BJ (cell line): ENCODE measurements around the gene ASIC5. TPM values are rescaled to one million over a fixed set of nuclear protein-coding genes. Genes with fewer than 3 reads are reported as not detected.

Source experiments
- CTCF ChIA-PET: fragments of 350-600 bp; formaldehyde crosslinking; extraction: SDS; loops from one replicate; lab custom pipeline; 2021; ENCODE audit warnings: antibody characterized with exemption, inconsistent platforms; lab: Yijun Ruan, JAX
- POLR2A ChIA-PET: fragments of 300-600 bp; sonication (Branson Sonifier 250); formaldehyde crosslinking; extraction: SDS; loops from one replicate; lab custom pipeline; 2021; ENCODE audit warnings: antibody characterized with exemption; lab: Charles Lee
- DNase-seq: peaks from one replicate; pipeline ENCODE4 v3.0.0-alpha.2; 2011; ENCODE audit warnings: low read depth
- H3K27me3 ChIP-seq: 2 replicates; pipeline ENCODE4 v1.6.0; 2011; ENCODE audit warnings: low read length; ENCODE audit not compliant: control insufficient read depth, insufficient read depth
- H3K36me3 ChIP-seq: 2 replicates; pipeline ENCODE4 v1.5.1; 2011; ENCODE audit warnings: low read length; ENCODE audit not compliant: control insufficient read depth, insufficient read depth
- H3K4me3 ChIP-seq: 2 replicates; pipeline ENCODE4 v1.5.1; 2011; ENCODE audit warnings: low read depth, mild to moderate bottlenecking, control low read depth, low read length
- polyA plus RNA-seq: library from polyadenylated mRNA; depleted of rRNA; stranded (reverse); fragments of >200 nt; gene quantifications from 2 replicates; pipeline ENCODE4 v1.2.3, GENCODE V29; 2011
- TF ChIP-seq, protein P1 (sequence below): IDR thresholded peaks from 2 replicates; pipeline ENCODE4 v1.5.1; 2011; ENCODE audit warnings: low read depth, mild to moderate bottlenecking, control low read depth, inconsistent platforms, low read length, moderate library complexity; ENCODE audit not compliant: insufficient read depth

The ASIC5 gene
- polyA plus RNA-seq, 1 experiment = not detected

DNA sequence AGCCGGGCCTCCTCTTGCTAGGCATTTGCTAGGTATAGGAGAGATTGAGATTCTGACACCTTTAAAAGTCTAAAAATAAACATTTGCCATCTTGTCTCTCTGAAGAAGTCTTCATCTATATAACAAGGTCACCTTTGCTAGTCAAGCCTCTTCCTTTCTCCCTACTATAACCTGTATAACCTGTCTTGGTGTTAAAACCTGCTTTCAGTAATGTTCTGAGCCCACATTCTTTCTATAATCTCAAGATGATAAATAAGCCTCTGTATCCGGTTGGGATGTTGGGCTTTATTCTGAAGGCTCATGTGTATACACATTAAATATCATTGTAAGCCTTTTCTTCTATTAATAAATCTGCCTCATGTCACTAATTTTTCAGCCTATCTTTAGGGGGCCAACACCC, 10.2 kb downstream of the ASIC5 start:
- H3K36me3 ChIP-seq = no peaks in the 10 kb centered on the region
- no peak overlapping the region for H3K4me3 ChIP-seq
- CTCF ChIA-PET = no interaction called here
- no peaks in the 10 kb centered on the region for H3K27me3 ChIP-seq
- TF ChIP-seq, protein P1, sequence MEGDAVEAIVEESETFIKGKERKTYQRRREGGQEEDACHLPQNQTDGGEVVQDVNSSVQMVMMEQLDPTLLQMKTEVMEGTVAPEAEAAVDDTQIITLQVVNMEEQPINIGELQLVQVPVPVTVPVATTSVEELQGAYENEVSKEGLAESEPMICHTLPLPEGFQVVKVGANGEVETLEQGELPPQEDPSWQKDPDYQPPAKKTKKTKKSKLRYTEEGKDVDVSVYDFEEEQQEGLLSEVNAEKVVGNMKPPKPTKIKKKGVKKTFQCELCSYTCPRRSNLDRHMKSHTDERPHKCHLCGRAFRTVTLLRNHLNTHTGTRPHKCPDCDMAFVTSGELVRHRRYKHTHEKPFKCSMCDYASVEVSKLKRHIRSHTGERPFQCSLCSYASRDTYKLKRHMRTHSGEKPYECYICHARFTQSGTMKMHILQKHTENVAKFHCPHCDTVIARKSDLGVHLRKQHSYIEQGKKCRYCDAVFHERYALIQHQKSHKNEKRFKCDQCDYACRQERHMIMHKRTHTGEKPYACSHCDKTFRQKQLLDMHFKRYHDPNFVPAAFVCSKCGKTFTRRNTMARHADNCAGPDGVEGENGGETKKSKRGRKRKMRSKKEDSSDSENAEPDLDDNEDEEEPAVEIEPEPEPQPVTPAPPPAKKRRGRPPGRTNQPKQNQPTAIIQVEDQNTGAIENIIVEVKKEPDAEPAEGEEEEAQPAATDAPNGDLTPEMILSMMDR = no peak
- DNase-seq = no peak
- POLR2A ChIA-PET = no interaction called here

DNA sequence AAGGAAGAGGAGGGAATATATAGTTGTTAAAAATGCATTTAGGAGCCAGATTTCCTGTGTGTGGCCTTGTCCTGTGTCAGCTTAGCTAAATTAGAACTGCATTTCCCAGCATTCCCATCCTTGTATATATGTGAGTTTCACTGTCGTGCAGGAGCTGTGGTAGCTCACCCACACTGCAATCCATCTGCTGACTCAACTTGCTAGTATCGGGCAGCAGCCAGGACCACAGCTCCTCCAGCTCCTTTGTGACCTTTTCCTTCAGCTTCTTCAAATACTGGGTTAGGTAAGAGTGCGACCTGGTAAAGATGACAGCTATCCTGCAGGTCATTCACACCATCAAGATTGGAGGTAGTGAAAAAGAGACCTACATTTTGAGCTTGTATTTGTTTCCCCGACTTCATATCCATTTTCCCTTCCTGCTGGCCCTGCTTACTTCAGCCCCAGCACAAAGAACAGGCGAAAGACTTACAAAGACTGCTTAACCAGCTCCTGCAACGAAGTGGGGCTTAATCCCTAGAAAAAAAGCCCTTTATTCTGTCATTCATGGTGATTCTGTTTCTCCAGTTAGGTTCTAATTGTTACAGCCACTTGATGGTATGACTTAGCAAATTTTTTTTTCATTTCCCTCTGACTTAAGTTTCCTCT, 11.4 kb downstream of the ASIC5 start:
- TF ChIP-seq, protein P1 = no peak
- peak; percentile 4 for DNase-seq
- CTCF ChIA-PET = interaction anchor here (0.7 kb wide), 1 partner anchor 98 kb away, joined by 3 read pairs; no protein-coding TSS in a partner anchor
- Histone ChIP-seq H3K36me3 (no peaks in the 10 kb centered on the region), H3K27me3 (no peaks in the 10 kb centered on the region), H3K4me3 (no peak overlapping the region)
- POLR2A ChIA-PET = no interaction called here

DNA sequence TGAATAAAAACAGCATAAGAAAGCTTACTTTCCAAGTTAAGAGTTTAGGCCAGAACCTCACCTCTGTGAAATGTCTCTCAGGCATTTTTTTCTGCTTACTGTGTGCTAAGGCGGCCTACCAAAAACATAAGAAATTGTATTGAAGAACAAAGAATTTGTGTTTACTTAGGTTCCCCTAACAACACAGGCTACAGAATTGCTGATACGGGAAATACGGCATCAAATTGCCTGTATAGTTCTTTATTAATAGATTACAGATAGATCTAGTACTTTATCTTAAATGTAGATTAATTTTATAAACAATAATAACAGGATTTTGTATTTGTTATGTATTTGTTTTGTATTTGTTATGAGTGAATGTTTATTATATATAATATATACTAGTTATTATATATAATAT, 12.9 kb downstream of the ASIC5 start:
- H3K27me3 ChIP-seq = no peaks in the 10 kb centered on the region
- ChIA-PET POLR2A (no interaction called here), CTCF (interaction anchor here (1.1 kb wide), 1 partner anchor 100 kb away, joined by 3 read pairs; no protein-coding TSS in a partner anchor)
- no peak for DNase-seq
- TF ChIP-seq, protein P1 = no peak
- no peaks in the 10 kb centered on the region for H3K36me3 ChIP-seq
- H3K4me3 ChIP-seq = no peak overlapping the region

DNA sequence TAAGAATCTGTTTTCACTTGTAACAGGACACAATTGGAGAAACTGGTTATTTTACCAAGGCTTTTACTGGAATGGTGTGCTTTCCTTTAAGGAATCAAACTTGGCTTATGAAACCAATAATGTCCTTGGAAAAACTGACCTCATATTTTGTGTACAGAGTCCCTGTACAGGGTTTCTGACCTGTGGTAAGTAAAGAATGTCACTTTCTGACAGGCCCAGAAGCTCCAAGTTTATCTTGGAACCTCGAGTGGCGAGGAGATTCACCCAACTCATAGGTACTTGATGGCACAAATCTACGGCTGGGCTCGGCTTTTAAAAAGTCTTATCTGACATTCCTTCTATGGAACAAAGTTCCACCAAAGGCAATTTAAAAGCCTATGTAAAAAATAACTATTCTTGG, 17.0 kb downstream of the ASIC5 start:
- Histone ChIP-seq H3K27me3 (no peaks in the 10 kb centered on the region), H3K4me3 (no peak overlapping the region), H3K36me3 (no peaks in the 10 kb centered on the region)
- no peak for DNase-seq
- POLR2A ChIA-PET = no interaction called here
- CTCF ChIA-PET = no interaction called here
- TF ChIP-seq, protein P1 = no peak

DNA sequence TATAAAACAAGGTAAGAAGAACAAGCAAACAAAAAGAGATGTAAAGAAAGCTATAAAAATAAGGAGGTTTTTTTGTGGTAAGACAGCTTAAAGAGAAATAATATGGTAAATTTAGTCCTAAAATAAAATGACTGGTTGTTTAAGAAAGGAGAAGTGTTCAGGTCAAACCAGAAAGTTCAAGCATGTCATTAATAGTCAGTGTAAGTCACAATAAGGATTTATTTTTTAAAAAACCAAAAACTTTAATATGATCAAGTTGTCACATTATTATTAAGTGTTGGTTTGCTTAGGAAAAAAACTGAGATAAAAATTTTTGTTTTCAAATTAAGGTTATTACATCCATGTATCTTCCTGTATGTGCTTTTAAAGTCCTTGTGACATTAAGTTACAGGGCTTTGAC, 19.1 kb downstream of the ASIC5 start:
- ChIA-PET POLR2A (no interaction called here), CTCF (no interaction called here)
- H3K27me3 ChIP-seq = no peaks in the 10 kb centered on the region
- TF ChIP-seq, protein P1 = no peak
- H3K36me3 ChIP-seq = no peaks in the 10 kb centered on the region
- no peak overlapping the region for H3K4me3 ChIP-seq
- DNase-seq = no peak
